GM10248 (cell line): Measurements from ENCODE around the gene BRICD5.

Experiments used
- CTCF ChIA-PET: fragments of 300-600 bp; sonication (Branson Sonifier 250); formaldehyde crosslinking; extraction: SDS; loops from one replicate; lab custom pipeline; 2021; ENCODE audit warnings: antibody characterized with exemption; lab: Yijun Ruan, JAX
- POLR2A ChIA-PET: fragments of 350-650 bp; sonication (Branson Sonifier 250); formaldehyde crosslinking; extraction: SDS; loops from one replicate; lab custom pipeline; 2020; ENCODE audit warnings: antibody characterized with exemption; lab: Yijun Ruan, JAX
- DNase-seq: peaks from one replicate; pipeline ENCODE4 v3.0.0; 2012; ENCODE audit errors: extremely low spot score
- CTCF ChIP-seq: IDR thresholded peaks from 2 replicates; pipeline ENCODE4 v1.5.1; 2012; ENCODE audit warnings: mild to moderate bottlenecking, low read depth; ENCODE audit errors: extremely low read depth, missing control alignments, control extremely low read depth

BRICD5 gene

DNA sequence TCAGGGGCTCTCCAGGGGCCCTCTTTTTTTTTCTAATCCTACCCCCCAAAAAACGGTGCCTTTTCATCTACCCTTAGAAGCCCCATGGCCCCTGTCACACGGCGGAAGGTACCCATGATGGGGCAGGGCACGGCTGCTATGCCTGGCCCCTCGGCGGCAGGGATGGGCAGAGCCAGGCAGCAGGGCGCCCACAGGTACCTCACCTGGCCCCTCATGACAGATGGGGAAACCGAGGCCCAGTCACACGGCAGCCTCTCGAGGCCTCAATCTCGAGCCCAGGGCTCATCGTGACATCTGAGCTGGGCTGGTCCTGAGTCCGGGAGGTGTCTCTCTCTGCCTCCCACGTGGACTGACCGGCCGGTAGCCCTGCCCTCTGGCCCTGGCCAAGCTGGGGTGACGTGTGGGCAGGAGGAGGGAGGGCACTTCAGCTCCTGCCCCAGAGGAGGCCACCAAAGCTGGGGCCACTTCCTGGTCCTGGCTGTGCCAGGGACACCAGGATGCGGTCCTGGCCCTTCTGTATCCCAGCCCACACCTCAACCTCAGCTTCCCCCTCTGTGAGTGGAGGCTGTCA, 43.5 kb downstream of the BRICD5 start:
- no peak for TF ChIP-seq CTCF
- CTCF ChIA-PET: interaction anchor here (1.1 to 1.4 kb wide), 3 partner anchors 7 to 145 kb away, joined by 3 to 4 read pairs (median 3); no protein-coding TSS in a partner anchor
- DNase-seq: no peak
- POLR2A ChIA-PET: interaction anchor here (3.8 kb wide), 1 partner anchor 12 kb away, joined by 15 read pairs; the partner anchor contains the start of gene TRAF7

GRCh38 chr16:2166263-2167067, 44.2 kb downstream of the BRICD5 start:
- TF ChIP-seq CTCF: no peak
- no peak for DNase-seq
- POLR2A ChIA-PET: interaction anchor here (1.1 to 3.8 kb wide), 2 partner anchors 11 kb away, joined by 4 to 15 read pairs; partner anchors contain the start of gene TRAF7
- CTCF ChIA-PET: no interaction called here

DNA sequence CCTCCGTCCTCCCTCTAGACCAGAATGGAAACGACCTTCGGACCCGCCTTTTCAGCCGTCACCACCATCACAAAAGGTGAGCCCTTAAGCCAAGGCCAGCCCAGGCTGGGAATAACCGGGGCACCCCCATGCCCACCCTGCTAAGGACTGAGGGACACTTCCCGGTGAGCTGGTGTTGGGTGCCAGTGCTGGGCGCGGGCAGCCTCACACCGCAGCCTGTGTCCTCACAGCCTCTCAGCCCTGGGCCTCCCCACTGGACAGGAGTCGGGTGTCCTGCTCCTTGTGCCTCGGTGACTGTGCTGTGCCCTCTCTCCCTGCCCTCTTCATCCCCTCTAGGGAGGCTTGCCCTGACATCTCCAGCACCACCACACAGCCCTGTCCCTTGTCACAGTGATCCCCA, 44.8 kb downstream of the BRICD5 start:
- CTCF ChIA-PET: no interaction called here
- DNase-seq: no peak
- no peak for TF ChIP-seq CTCF
- POLR2A ChIA-PET: interaction anchor here (1.1 kb wide), 1 partner anchor 11 kb away, joined by 4 read pairs; the partner anchor contains the start of gene TRAF7

GRCh38 chr16:2163211-2163881, 47.3 kb downstream of the BRICD5 start:
- TF ChIP-seq CTCF: no peak
- POLR2A ChIA-PET: interaction anchor here (1.3 kb wide), 1 partner anchor 8 kb away, joined by 6 read pairs; the partner anchor contains the start of gene TRAF7
- no peak for DNase-seq
- CTCF ChIA-PET: interaction anchor here (0.9 kb wide), 1 partner anchor 31 kb away, joined by 3 read pairs; no protein-coding TSS in a partner anchor

DNA sequence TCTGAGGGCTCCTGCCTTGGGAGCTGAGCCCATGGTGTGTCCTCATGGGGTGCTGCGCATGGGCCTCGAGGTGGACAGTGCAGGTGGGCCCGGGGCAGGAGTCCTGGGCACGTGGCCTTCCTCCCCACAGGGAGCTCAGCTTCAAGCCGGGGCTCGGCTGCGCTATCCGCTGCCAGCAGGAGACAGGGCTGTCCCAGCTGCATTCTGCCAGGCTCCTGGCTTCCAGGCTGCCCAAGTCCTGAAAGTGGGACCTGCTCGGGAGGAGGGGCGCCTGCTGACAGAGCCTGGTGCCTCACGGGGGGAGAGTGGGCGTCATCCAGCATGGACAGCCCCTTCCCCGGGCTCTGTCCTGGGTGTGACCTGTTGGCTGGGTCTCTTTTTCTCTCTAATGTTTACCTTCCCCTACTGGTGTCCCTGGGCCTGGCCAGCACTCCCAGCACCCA, 48.0 kb downstream of the BRICD5 start:
- no peak for DNase-seq
- ChIA-PET CTCF (interaction anchor here (0.7 to 1.5 kb wide), 3 partner anchors 10 to 159 kb away, joined by 3 to 6 read pairs (median 4); no protein-coding TSS in a partner anchor), POLR2A (no interaction called here)
- no peak for TF ChIP-seq CTCF

GRCh38 chr16:2161911-2162310, 48.8 kb downstream of the BRICD5 start:
- DNase-seq: no peak
- POLR2A ChIA-PET: interaction anchor here (1.1 kb wide), 1 partner anchor 197 kb away, joined by 4 read pairs; the partner anchor contains the start of gene RPS2
- CTCF ChIA-PET: interaction anchor here (1.4 to 1.5 kb wide), 2 partner anchors 9 to 33 kb away, joined by 4 to 6 read pairs; no protein-coding TSS in a partner anchor
- no peak for TF ChIP-seq CTCF
